CD8-positive, alpha-beta memory T cell (primary cell): ENCODE results near the gene DENND4A. TPM values are rescaled to one million over a fixed set of nuclear protein-coding genes. Genes with fewer than 3 reads are reported as not detected.

Experiments
- CTCF ChIA-PET: fragments of 350-600 bp; sonication (Branson Sonifier 250); formaldehyde crosslinking; loops from one replicate; lab custom pipeline; 2021; ENCODE audit warnings: antibody characterized with exemption; lab: Charles Lee
- POLR2A ChIA-PET: fragments of 350-600 bp; sonication (Branson Sonifier 250); formaldehyde crosslinking; loops from one replicate; lab custom pipeline; 2021; ENCODE audit warnings: antibody characterized with exemption; lab: Charles Lee
- DNase-seq, 5 donors: peaks; one replicate each; pipeline versions ENCODE4 v3.0.0 to v3.0.0-alpha.2; 2020 to 2022; ENCODE audit warnings: mixed read lengths in 1 of 5
- H3K27ac ChIP-seq: one replicate; pipeline ENCODE4 v1.7.0; 2013; ENCODE audit warnings: low read depth, mild to moderate bottlenecking, low read length, moderate library complexity
- H3K27me3 ChIP-seq: 2 replicates; pipeline ENCODE4 v1.7.0; 2013; ENCODE audit warnings: low read length, mild to moderate bottlenecking; ENCODE audit not compliant: insufficient read depth, poor library complexity, severe bottlenecking
- H3K36me3 ChIP-seq: 2 replicates; pipeline ENCODE4 v1.7.0; 2013; ENCODE audit warnings: mild to moderate bottlenecking, low read length, moderate library complexity; ENCODE audit not compliant: insufficient read depth
- H3K4me1 ChIP-seq: 2 replicates; pipeline ENCODE4 v1.7.0; 2013; ENCODE audit warnings: mild to moderate bottlenecking, low read length, moderate library complexity; ENCODE audit not compliant: insufficient read depth
- H3K4me3 ChIP-seq: 2 replicates; pipeline ENCODE4 v1.7.0; 2013; ENCODE audit warnings: mild to moderate bottlenecking, low read length
- H3K9me3 ChIP-seq: 2 replicates; pipeline ENCODE4 v1.7.0; 2013; ENCODE audit warnings: mild to moderate bottlenecking, low read length
- H3K27ac Mint-ChIP-seq, 8 donors: one replicate each; pipeline ENCODE4 v1.8.0; 2020 to 2021; ENCODE audit warnings: mixed read lengths in 8 of 8, mild to moderate bottlenecking in 6 of 8, inconsistent platforms in 3 of 8, moderate library complexity in 3 of 8
- H3K27me3 Mint-ChIP-seq, 2 donors: one replicate each; pipeline ENCODE4 v1.8.0; 2020 to 2021; ENCODE audit warnings: mixed read lengths in 2 of 2, mild to moderate bottlenecking in 1 of 2, moderate library complexity in 1 of 2
- H3K36me3 Mint-ChIP-seq, 3 donors: one replicate each; pipeline ENCODE4 v1.8.0; 2020 to 2021; ENCODE audit warnings: mixed read lengths in 3 of 3, inconsistent platforms in 1 of 3, mild to moderate bottlenecking in 1 of 3
- H3K4me1 Mint-ChIP-seq, 3 donors: one replicate each; pipeline ENCODE4 v1.8.0; 2020 to 2021; ENCODE audit warnings: mixed read lengths in 3 of 3, inconsistent platforms in 1 of 3, mild to moderate bottlenecking in 1 of 3
- H3K4me3 Mint-ChIP-seq, 7 donors: one replicate each; pipeline ENCODE4 v1.8.0; 2020 to 2021; ENCODE audit warnings: mixed read lengths in 7 of 7, mild to moderate bottlenecking in 6 of 7, moderate library complexity in 4 of 7, inconsistent platforms in 2 of 7
- H3K9me3 Mint-ChIP-seq, 5 donors: one replicate each; pipeline ENCODE4 v1.8.0; 2020 to 2022; ENCODE audit warnings: mixed read lengths in 5 of 5, mild to moderate bottlenecking in 3 of 5, moderate library complexity in 2 of 5, inconsistent platforms in 1 of 5
- polyA plus RNA-seq: library from polyadenylated mRNA; unstranded; fragments of 300-500 nt; fragmentation: Illumina TruSeq; gene quantifications from one replicate; pipeline ENCODE4 v1.2.3, GENCODE V29; 2021
- total RNA-seq, 2 experiments: library from RNA; stranded (reverse); gene quantifications; one replicate each; pipeline ENCODE4 v1.2.3, GENCODE V29; 2021

Gene DENND4A
- total and polyA plus RNA-seq, 3 experiments from 2014 or later: 21.5 to 54.3 (median 47.2) TPM

- H3K27ac ChIP-seq: no peak overlapping the region
- peaks cover 0 to 2% (median 0%) of the 10 kb centered on the region in 5 donors for H3K9me3 Mint-ChIP-seq
- CTCF ChIA-PET: interaction anchor here (1.4 kb wide), 1 partner anchor 89 kb away, joined by 3 read pairs; no protein-coding TSS in a partner anchor
These were observed 101.9 kb downstream of the DENND4A start for GRCh38 chr15:65690173-65690572.

GRCh38 chr15:65688462-65688861 is 103.6 kb downstream of the DENND4A start:
- H3K27me3 Mint-ChIP-seq: no peaks in the 10 kb centered on the region
- no peak overlapping the region for H3K4me3 Mint-ChIP-seq
- no peak overlapping the region for H3K27ac Mint-ChIP-seq
- peaks cover 0 to 1% (median under 1%) of the 10 kb centered on the region in 3 donors for H3K4me1 Mint-ChIP-seq
- no peak for DNase-seq
- Histone ChIP-seq H3K4me3 (no peak overlapping the region), H3K27ac (no peak overlapping the region), H3K27me3 (no peaks in the 10 kb centered on the region), H3K4me1 (no peaks in the 10 kb centered on the region), H3K36me3 (peaks cover 26% of the 10 kb centered on the region), H3K9me3 (no peaks in the 10 kb centered on the region)
- ChIA-PET POLR2A (no interaction called here), CTCF (no interaction called here)
- H3K9me3 Mint-ChIP-seq: peaks cover 0 to 2% (median 0%) of the 10 kb centered on the region in 5 donors
- peaks cover 18 to 59% (median 43%) of the 10 kb centered on the region in 3 donors for H3K36me3 Mint-ChIP-seq

More at GRCh38 chr15:65690173-65690572, 101.9 kb downstream of the DENND4A start:
- H3K4me1 Mint-ChIP-seq: peaks cover 0 to 1% (median 0%) of the 10 kb centered on the region in 3 donors
- POLR2A ChIA-PET: no interaction called here
- Histone ChIP-seq H3K27me3 (no peaks in the 10 kb centered on the region), H3K4me1 (no peaks in the 10 kb centered on the region), H3K36me3 (peaks cover 27% of the 10 kb centered on the region), H3K4me3 (no peak overlapping the region), H3K9me3 (no peaks in the 10 kb centered on the region)
- H3K27ac Mint-ChIP-seq: no peak overlapping the region
- no peak overlapping the region for H3K4me3 Mint-ChIP-seq
- H3K36me3 Mint-ChIP-seq: peaks cover 21 to 74% (median 43%) of the 10 kb centered on the region in 3 donors
- DNase-seq: no peak
- H3K27me3 Mint-ChIP-seq: no peaks in the 10 kb centered on the region

GRCh38 chr15:65682404-65682911 is 109.6 kb downstream of the DENND4A start:
- H3K27ac ChIP-seq: no peak overlapping the region
- Mint-ChIP-seq H3K4me1 (peaks cover 3 to 12% (median 11%) of the 10 kb centered on the region in 3 donors), H3K27ac (peak overlapping the region in 3 of 8 donors; percentile 9 to 38 (median 13)), H3K9me3 (no peaks in the 10 kb centered on the region), H3K36me3 (peaks cover 4 to 8% (median 5%) of the 10 kb centered on the region in 3 donors), H3K27me3 (no peaks in the 10 kb centered on the region), H3K4me3 (no peak overlapping the region)
- no peak for DNase-seq
- no peaks in the 10 kb centered on the region for H3K9me3 ChIP-seq
- ChIA-PET POLR2A (no interaction called here), CTCF (no interaction called here)
- H3K27me3 ChIP-seq: no peaks in the 10 kb centered on the region
- H3K4me1 ChIP-seq: no peaks in the 10 kb centered on the region
- H3K4me3 ChIP-seq: no peak overlapping the region
- no peaks in the 10 kb centered on the region for H3K36me3 ChIP-seq

GRCh38 chr15:65680544-65680943 is 111.5 kb downstream of the DENND4A start:
- Histone ChIP-seq H3K4me3 (no peak overlapping the region), H3K9me3 (no peaks in the 10 kb centered on the region), H3K4me1 (no peaks in the 10 kb centered on the region), H3K27me3 (no peaks in the 10 kb centered on the region), H3K27ac (no peak overlapping the region), H3K36me3 (no peaks in the 10 kb centered on the region)
- H3K4me3 Mint-ChIP-seq: no peak overlapping the region
- no peak for DNase-seq
- ChIA-PET POLR2A (no interaction called here), CTCF (no interaction called here)
- peaks cover 0 to 11% (median 4%) of the 10 kb centered on the region in 3 donors for H3K36me3 Mint-ChIP-seq
- H3K27me3 Mint-ChIP-seq: no peaks in the 10 kb centered on the region
- H3K27ac Mint-ChIP-seq: peak overlapping the region in 2 of 8 donors; percentile 22 to 66
- H3K4me1 Mint-ChIP-seq: peaks cover 1 to 14% (median 12%) of the 10 kb centered on the region in 3 donors
- no peaks in the 10 kb centered on the region for H3K9me3 Mint-ChIP-seq

GRCh38 chr15:65676123-65676522 is 116.0 kb downstream of the DENND4A start:
- Mint-ChIP-seq H3K4me3 (no peak overlapping the region), H3K27ac (no peak overlapping the region), H3K36me3 (peaks cover 0 to 46% (median 0%) of the 10 kb centered on the region in 3 donors), H3K4me1 (peaks cover 0 to 7% (median 6%) of the 10 kb centered on the region in 3 donors), H3K27me3 (no peaks in the 10 kb centered on the region), H3K9me3 (no peaks in the 10 kb centered on the region)
- Histone ChIP-seq H3K4me3 (no peak overlapping the region), H3K27ac (no peak overlapping the region), H3K36me3 (peaks cover 8% of the 10 kb centered on the region), H3K27me3 (no peaks in the 10 kb centered on the region), H3K9me3 (no peaks in the 10 kb centered on the region), H3K4me1 (no peaks in the 10 kb centered on the region)
- ChIA-PET POLR2A (no interaction called here), CTCF (no interaction called here)
- no peak for DNase-seq

GRCh38 chr15:65675551-65675950 is 116.5 kb downstream of the DENND4A start:
- H3K27me3 Mint-ChIP-seq: no peaks in the 10 kb centered on the region
- Histone ChIP-seq H3K27ac (no peak overlapping the region), H3K27me3 (no peaks in the 10 kb centered on the region), H3K4me1 (no peaks in the 10 kb centered on the region), H3K36me3 (peaks cover 8% of the 10 kb centered on the region), H3K4me3 (no peak overlapping the region), H3K9me3 (no peaks in the 10 kb centered on the region)
- no peak for DNase-seq
- no peak overlapping the region for H3K4me3 Mint-ChIP-seq
- H3K4me1 Mint-ChIP-seq: peaks cover 0 to 7% (median 6%) of the 10 kb centered on the region in 3 donors
- POLR2A ChIA-PET: no interaction called here
- H3K36me3 Mint-ChIP-seq: peaks cover 0 to 51% (median 4%) of the 10 kb centered on the region in 3 donors
- peak overlapping the region in 1 of 8 donors; percentile 74 for H3K27ac Mint-ChIP-seq
- CTCF ChIA-PET: no interaction called here
- no peaks in the 10 kb centered on the region for H3K9me3 Mint-ChIP-seq

- no peaks in the 10 kb centered on the region for H3K27me3 ChIP-seq
- H3K27me3 Mint-ChIP-seq: no peaks in the 10 kb centered on the region
- peaks cover 5 to 83% (median 12%) of the 10 kb centered on the region in 3 donors for H3K36me3 Mint-ChIP-seq
These were observed 125.8 kb downstream of the DENND4A start for GRCh38 chr15:65666257-65666656.

GRCh38 chr15:65663521-65663920 is 128.6 kb downstream of the DENND4A start:
- H3K36me3 Mint-ChIP-seq: peaks cover 0 to 77% (median 10%) of the 10 kb centered on the region in 3 donors
- Histone ChIP-seq H3K9me3 (no peaks in the 10 kb centered on the region), H3K4me3 (no peak overlapping the region), H3K4me1 (no peaks in the 10 kb centered on the region), H3K27me3 (no peaks in the 10 kb centered on the region), H3K27ac (no peak overlapping the region), H3K36me3 (peaks cover 14% of the 10 kb centered on the region)
- ChIA-PET POLR2A (interaction anchor here (0.7 kb wide), 1 partner anchor 173 kb away, joined by 4 read pairs; no protein-coding TSS in a partner anchor), CTCF (interaction anchor here (1.0 kb wide), 1 partner anchor 25 kb away, joined by 3 read pairs; no protein-coding TSS in a partner anchor)
- no peaks in the 10 kb centered on the region for H3K4me1 Mint-ChIP-seq
- DNase-seq: no peak
- no peaks in the 10 kb centered on the region for H3K27me3 Mint-ChIP-seq
- no peak overlapping the region for H3K27ac Mint-ChIP-seq
- no peaks in the 10 kb centered on the region for H3K9me3 Mint-ChIP-seq
- no peak overlapping the region for H3K4me3 Mint-ChIP-seq

More at GRCh38 chr15:65666257-65666656, 125.8 kb downstream of the DENND4A start:
- H3K4me1 ChIP-seq: no peaks in the 10 kb centered on the region
- Mint-ChIP-seq H3K4me3 (no peak overlapping the region), H3K9me3 (no peaks in the 10 kb centered on the region), H3K4me1 (no peaks in the 10 kb centered on the region), H3K27ac (peak overlapping the region in 1 of 8 donors; percentile 73)
- peaks cover 14% of the 10 kb centered on the region for H3K36me3 ChIP-seq
- ChIA-PET CTCF (no interaction called here), POLR2A (no interaction called here)
- no peak overlapping the region for H3K27ac ChIP-seq
- no peak overlapping the region for H3K4me3 ChIP-seq
- no peak for DNase-seq
- H3K9me3 ChIP-seq: no peaks in the 10 kb centered on the region
